ENCODE results near the gene KCNA5. TPM values are rescaled to one million over a fixed set of nuclear protein-coding genes. Genes with fewer than 3 reads are reported as not detected.

The KCNA5 gene
- polyA plus RNA-seq, 1 donor (not counting 4 experiments of a cell fraction or from before 2014, with no cell fraction given) = not detected

DNA sequence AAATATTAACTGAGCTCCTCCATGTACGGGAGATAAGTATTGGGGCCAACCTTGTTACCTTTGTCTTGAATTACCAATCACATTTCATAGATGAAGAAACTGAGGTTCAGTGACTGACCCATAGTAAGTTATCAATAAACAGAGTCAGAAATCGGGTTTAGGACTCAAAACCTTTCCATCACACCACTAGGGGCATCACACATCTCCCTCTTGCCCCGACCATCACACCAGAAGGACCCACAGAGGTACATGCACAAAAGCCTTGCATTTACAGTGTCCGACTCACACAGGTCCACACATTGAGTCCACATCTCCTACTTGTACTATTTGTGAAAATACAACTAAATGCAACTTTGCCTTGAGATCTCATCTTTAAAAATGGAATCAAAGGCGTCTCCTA, 29.4 kb downstream of the KCNA5 start:
- Histone ChIP-seq H3K4me3 (ENCODE audit: control insufficient read depth in 2 of 3, extremely low read depth in 1 of 3, insufficient read depth in 2 of 3, low read depth in 1 of 3, low read length in 3 of 3) (no peak overlapping the region), H3K9me1 (ENCODE audit: control insufficient read depth, extremely low read depth, insufficient read depth, low read length) (no peaks in the 10 kb centered on the region), H3K4me2 (ENCODE audit: control insufficient read depth, extremely low read depth, insufficient read depth, low read depth, low read length) (no peak overlapping the region), H3K79me2 (ENCODE audit: control insufficient read depth, insufficient read depth, low read length) (no peaks in the 10 kb centered on the region), H3K36me3 (ENCODE audit: control insufficient read depth in 2 of 2, extremely low read depth in 1 of 2, insufficient read depth in 2 of 2, low read length in 2 of 2) (no peaks in the 10 kb centered on the region), H3K9me3 (ENCODE audit: control insufficient read depth, low read depth, low read length) (no peaks in the 10 kb centered on the region), H3K27ac (ENCODE audit: control insufficient read depth, insufficient read depth, low read length) (no peak overlapping the region), H2AFZ (ENCODE audit: control insufficient read depth, low read length) (no peak overlapping the region), H3K9ac (ENCODE audit: control insufficient read depth, extremely low read depth, insufficient read depth, low read length) (no peak overlapping the region), H4K20me1 (ENCODE audit: control insufficient read depth, extremely low read depth, insufficient read depth, low read length) (no peaks in the 10 kb centered on the region), H3K4me1 (ENCODE audit: control insufficient read depth, extremely low read depth, insufficient read depth, low read length) (no peaks in the 10 kb centered on the region), H3K27me3 (ENCODE audit: control insufficient read depth, extremely low read depth, insufficient read depth, low read length) (peaks cover 9% of the 10 kb centered on the region)
- dilution Hi-C loops (cut with MboI; ENCODE audit: extremely low pct_ligation_motif_present, low sequenced_read_pairs) = no loop called here
- FAIRE-seq (no peak), DNase-seq (ENCODE audit: low read depth, low spot score) (no peak)
- TF ChIP-seq, protein P1, sequence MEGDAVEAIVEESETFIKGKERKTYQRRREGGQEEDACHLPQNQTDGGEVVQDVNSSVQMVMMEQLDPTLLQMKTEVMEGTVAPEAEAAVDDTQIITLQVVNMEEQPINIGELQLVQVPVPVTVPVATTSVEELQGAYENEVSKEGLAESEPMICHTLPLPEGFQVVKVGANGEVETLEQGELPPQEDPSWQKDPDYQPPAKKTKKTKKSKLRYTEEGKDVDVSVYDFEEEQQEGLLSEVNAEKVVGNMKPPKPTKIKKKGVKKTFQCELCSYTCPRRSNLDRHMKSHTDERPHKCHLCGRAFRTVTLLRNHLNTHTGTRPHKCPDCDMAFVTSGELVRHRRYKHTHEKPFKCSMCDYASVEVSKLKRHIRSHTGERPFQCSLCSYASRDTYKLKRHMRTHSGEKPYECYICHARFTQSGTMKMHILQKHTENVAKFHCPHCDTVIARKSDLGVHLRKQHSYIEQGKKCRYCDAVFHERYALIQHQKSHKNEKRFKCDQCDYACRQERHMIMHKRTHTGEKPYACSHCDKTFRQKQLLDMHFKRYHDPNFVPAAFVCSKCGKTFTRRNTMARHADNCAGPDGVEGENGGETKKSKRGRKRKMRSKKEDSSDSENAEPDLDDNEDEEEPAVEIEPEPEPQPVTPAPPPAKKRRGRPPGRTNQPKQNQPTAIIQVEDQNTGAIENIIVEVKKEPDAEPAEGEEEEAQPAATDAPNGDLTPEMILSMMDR (optimal IDR thresholded peaks at IDR 0.05 in 1 of 3, IDR thresholded peaks at IDR 0.05 in 1 of 3, conservative IDR thresholded peaks at IDR 0.05 in 1 of 3; ENCODE audit: extremely low read depth in 1 of 3, insufficient read depth in 2 of 3, low read length in 3 of 3) = peak in 1 of 3 experiments; percentile 25
- no peak for TF ChIP-seq EZH2 (IDR thresholded peaks at IDR 0.05; ENCODE audit: low read length)

DNA sequence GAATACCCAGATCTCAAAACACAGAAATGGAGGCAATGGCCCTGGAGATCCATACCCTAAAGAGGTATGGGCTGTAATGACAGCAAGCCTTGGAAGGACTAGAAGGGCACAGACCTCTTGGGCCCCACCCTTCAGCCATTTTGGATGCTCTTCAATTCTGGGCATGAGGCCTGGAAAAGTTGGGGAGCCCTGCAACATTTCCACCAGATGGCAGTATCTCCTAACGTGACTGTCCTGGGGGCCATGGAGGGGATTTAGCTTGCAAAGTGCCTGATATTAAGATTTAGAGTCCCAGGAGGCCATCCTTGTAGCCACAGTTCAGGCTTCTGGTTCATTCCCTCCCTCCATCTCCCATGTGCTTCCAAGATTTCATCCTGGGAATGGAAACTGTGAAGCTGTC, 30.2 kb downstream of the KCNA5 start:
- Histone ChIP-seq H3K9ac (ENCODE audit: control insufficient read depth, extremely low read depth, insufficient read depth, low read length) (no peak overlapping the region), H2AFZ (ENCODE audit: control insufficient read depth, low read length) (no peak overlapping the region), H3K4me2 (ENCODE audit: control insufficient read depth, extremely low read depth, insufficient read depth, low read depth, low read length) (no peak overlapping the region), H3K27me3 (ENCODE audit: control insufficient read depth, extremely low read depth, insufficient read depth, low read length) (peaks cover 12% of the 10 kb centered on the region), H3K9me3 (ENCODE audit: control insufficient read depth, low read depth, low read length) (no peaks in the 10 kb centered on the region), H3K27ac (ENCODE audit: control insufficient read depth, insufficient read depth, low read length) (no peak overlapping the region), H3K4me1 (ENCODE audit: control insufficient read depth, extremely low read depth, insufficient read depth, low read length) (no peaks in the 10 kb centered on the region), H3K9me1 (ENCODE audit: control insufficient read depth, extremely low read depth, insufficient read depth, low read length) (no peaks in the 10 kb centered on the region), H3K4me3 (ENCODE audit: control insufficient read depth in 2 of 3, extremely low read depth in 1 of 3, insufficient read depth in 2 of 3, low read depth in 1 of 3, low read length in 3 of 3) (no peak overlapping the region), H4K20me1 (ENCODE audit: control insufficient read depth, extremely low read depth, insufficient read depth, low read length) (no peaks in the 10 kb centered on the region), H3K36me3 (ENCODE audit: control insufficient read depth in 2 of 2, extremely low read depth in 1 of 2, insufficient read depth in 2 of 2, low read length in 2 of 2) (no peaks in the 10 kb centered on the region), H3K79me2 (ENCODE audit: control insufficient read depth, insufficient read depth, low read length) (no peaks in the 10 kb centered on the region)
- TF ChIP-seq, protein P1 (optimal IDR thresholded peaks at IDR 0.05 in 1 of 3, IDR thresholded peaks at IDR 0.05 in 1 of 3, conservative IDR thresholded peaks at IDR 0.05 in 1 of 3; ENCODE audit: extremely low read depth in 1 of 3, insufficient read depth in 2 of 3, low read length in 3 of 3) = peak; percentile 4 to 46 (median 11)
- no peak for TF ChIP-seq EZH2 (IDR thresholded peaks at IDR 0.05; ENCODE audit: low read length)
- DNase-seq (ENCODE audit: low read depth, low spot score) (no peak), FAIRE-seq (no peak)
- dilution Hi-C loops (cut with MboI; ENCODE audit: extremely low pct_ligation_motif_present, low sequenced_read_pairs) = no loop called here

All from keratinocyte (primary cell).